Tibial nerve (tissue), 3 donors: ENCODE measurements around the gene LGR6.

Experiments
- POLR2A ChIP-seq, 2 donors: fragments of 450-650 bp; IDR thresholded peaks; one replicate each; pipeline ENCODE4 v1.6.1; 2017; ENCODE audit warnings: antibody characterized with exemption in 2 of 2, mild to moderate bottlenecking in 2 of 2, moderate library complexity in 2 of 2
- TF ChIP-seq, protein P1 (sequence below), 5 experiments: fragments of 200-600 bp in 3 of 5; fragments of 450-650 bp in 2 of 5; sonication (generic) in 3 of 5; IDR thresholded peaks; one replicate each; pipeline ENCODE4 v1.5.1; 2016 to 2019; ENCODE audit warnings: antibody characterized with exemption in 5 of 5, mild to moderate bottlenecking in 3 of 5, moderate library complexity in 2 of 5

- TF ChIP-seq, protein P1, sequence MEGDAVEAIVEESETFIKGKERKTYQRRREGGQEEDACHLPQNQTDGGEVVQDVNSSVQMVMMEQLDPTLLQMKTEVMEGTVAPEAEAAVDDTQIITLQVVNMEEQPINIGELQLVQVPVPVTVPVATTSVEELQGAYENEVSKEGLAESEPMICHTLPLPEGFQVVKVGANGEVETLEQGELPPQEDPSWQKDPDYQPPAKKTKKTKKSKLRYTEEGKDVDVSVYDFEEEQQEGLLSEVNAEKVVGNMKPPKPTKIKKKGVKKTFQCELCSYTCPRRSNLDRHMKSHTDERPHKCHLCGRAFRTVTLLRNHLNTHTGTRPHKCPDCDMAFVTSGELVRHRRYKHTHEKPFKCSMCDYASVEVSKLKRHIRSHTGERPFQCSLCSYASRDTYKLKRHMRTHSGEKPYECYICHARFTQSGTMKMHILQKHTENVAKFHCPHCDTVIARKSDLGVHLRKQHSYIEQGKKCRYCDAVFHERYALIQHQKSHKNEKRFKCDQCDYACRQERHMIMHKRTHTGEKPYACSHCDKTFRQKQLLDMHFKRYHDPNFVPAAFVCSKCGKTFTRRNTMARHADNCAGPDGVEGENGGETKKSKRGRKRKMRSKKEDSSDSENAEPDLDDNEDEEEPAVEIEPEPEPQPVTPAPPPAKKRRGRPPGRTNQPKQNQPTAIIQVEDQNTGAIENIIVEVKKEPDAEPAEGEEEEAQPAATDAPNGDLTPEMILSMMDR (IDR thresholded peaks at IDR 0.05) = no peak
- TF ChIP-seq POLR2A (IDR thresholded peaks at IDR 0.05) = no peak
Observed at GRCh38 chr1:202304375-202304774, 110.8 kb downstream of the LGR6 start.
